Measurements from ENCODE around the gene WWC2.

Gene WWC2

GRCh38 chr4:183342541-183343533, 243.8 kb downstream of the WWC2 start:
- no peak for DNase-seq

GRCh38 chr4:183343730-183344129, 244.7 kb downstream of the WWC2 start:
- no peak for DNase-seq

GRCh38 chr4:183344523-183345255, 245.6 kb downstream of the WWC2 start:
- no peak for DNase-seq

GRCh38 chr4:183345261-183345660, 246.2 kb downstream of the WWC2 start:
- DNase-seq, result no peak

GRCh38 chr4:183347146-183347545, 248.1 kb downstream of the WWC2 start:
- no peak for DNase-seq

GRCh38 chr4:183347566-183347965, 248.5 kb downstream of the WWC2 start:
- DNase-seq, result no peak

- DNase-seq, result no peak
Measured at GRCh38 chr4:183348136-183348535, 249.1 kb downstream of the WWC2 start.

GRCh38 chr4:183348706-183349659, 249.9 kb downstream of the WWC2 start:
- peak; percentile 82 for DNase-seq

- DNase-seq, result no peak
Measured at GRCh38 chr4:183349673-183350072, 250.6 kb downstream of the WWC2 start.

GRCh38 chr4:183350317-183351071, 251.4 kb downstream of the WWC2 start:
- DNase-seq, result no peak

- DNase-seq, result no peak
Measured at GRCh38 chr4:183352546-183352945, 253.5 kb downstream of the WWC2 start.

- no peak for DNase-seq
Measured at GRCh38 chr4:183353557-183353956, 254.5 kb downstream of the WWC2 start.

- DNase-seq, result no peak
Measured at GRCh38 chr4:183354219-183354618, 255.2 kb downstream of the WWC2 start.

- DNase-seq, result no peak
Measured at GRCh38 chr4:183355405-183355804, 256.3 kb downstream of the WWC2 start.

GRCh38 chr4:183356173-183356830, 257.2 kb downstream of the WWC2 start:
- DNase-seq, result no peak

GRCh38 chr4:183356931-183357675, 258.0 kb downstream of the WWC2 start:
- no peak for DNase-seq

GRCh38 chr4:183358215-183358755, 259.2 kb downstream of the WWC2 start:
- no peak for DNase-seq

GRCh38 chr4:183360161-183360919, 261.3 kb downstream of the WWC2 start:
- DNase-seq, result no peak

- DNase-seq, result no peak
Measured at GRCh38 chr4:183362036-183362435, 263.0 kb downstream of the WWC2 start.

All from activated CD4-positive, alpha-beta T cell treated with anti-CD3 and anti-CD28 coated beads, Interleukin-2, amount 50 U/mL, for 16 hours (primary cell).